Stimulated activated CD8-positive, alpha-beta memory T cell treated with anti-CD3 and anti-CD28 coated beads, Interleukin-4, amount 100 ng/mL, for 4 hours (primary cell): ENCODE measurements around the gene FGF18.

ENCODE experiments used
- DNase-seq, 2 donors: peaks; one replicate each; pipeline ENCODE4 v3.0.0-alpha.2; 2020; ENCODE audit warnings: low read depth in 2 of 2, low spot score in 1 of 2

FGF18 gene

DNA sequence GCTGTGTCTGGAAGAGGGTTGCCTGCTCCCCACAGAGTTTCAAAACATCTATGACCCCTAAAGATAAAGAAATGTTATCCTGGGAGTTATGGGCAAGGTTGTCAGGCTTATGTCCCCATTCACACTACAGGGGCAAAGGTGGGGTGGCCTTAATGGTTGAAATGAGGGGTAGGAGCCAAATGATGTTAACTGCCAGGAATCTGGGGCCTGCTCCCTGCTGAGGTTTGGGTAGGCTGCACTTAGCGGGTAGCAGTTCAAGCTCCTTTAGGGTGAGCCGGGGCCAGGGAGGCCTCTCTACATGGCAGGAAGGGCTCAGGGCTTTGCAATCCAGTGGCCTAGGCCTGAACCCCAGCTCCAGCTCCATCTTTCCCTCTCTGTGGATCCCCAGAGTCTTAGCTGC is 3.0 kb downstream of the FGF18 start:
- DNase-seq = no peak

DNA sequence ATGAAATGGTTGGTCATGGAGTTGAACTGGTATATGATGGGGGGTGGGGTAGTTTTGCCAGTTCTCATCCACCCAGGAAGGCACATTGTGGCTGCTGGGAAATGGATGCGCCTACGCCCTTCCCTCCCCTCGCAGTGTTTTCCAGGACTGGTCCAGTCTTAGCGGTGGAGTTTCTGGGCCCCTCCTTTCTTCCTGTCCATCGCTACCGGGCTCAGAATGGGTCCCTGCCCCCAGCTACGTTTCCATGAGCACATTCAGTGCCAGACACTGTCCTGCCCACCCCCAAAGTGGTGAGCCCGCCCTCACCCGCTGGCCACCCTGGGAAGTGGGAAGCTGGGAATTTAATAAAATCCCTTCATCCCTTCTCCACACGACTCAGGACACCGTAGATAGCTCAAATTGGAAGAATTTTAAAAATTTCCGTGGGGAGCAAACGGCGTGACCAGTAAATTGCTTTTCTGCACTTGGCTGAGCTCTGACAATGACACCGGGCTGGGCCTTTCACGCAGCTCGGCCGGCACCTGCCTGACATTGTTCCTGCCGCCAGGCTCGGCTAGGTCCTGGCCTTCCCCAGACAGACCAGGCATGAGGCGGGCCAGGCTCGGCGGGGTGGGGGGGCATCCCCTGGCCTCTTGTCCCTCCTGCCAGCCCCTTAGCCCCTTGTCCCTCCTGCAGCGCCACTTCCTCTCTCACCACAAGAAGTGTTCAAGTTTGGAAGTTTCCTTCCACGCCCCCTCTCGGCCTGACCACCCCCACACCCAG is 3.6 kb downstream of the FGF18 start:
- no peak for DNase-seq

DNA sequence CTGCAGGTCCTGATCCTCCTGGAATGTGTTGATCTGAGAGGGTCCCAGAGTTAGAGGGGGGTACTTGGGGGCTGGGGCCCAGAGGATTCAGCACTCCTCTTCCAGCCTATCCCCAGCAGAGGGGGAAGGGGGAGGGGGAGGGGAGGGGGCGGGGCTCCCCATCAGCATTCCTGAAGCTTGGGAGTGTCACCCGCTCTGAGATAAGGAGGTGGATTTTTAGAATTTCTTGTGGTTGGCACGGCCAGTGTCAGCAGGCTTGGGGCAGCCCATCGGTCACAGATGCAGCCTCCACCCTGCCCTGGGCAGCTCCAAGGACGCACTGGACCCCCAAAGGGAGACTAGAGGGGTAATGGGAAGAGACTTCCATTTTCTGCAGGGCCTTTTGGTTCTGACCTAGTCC is 5.3 kb downstream of the FGF18 start:
- no peak for DNase-seq

DNA sequence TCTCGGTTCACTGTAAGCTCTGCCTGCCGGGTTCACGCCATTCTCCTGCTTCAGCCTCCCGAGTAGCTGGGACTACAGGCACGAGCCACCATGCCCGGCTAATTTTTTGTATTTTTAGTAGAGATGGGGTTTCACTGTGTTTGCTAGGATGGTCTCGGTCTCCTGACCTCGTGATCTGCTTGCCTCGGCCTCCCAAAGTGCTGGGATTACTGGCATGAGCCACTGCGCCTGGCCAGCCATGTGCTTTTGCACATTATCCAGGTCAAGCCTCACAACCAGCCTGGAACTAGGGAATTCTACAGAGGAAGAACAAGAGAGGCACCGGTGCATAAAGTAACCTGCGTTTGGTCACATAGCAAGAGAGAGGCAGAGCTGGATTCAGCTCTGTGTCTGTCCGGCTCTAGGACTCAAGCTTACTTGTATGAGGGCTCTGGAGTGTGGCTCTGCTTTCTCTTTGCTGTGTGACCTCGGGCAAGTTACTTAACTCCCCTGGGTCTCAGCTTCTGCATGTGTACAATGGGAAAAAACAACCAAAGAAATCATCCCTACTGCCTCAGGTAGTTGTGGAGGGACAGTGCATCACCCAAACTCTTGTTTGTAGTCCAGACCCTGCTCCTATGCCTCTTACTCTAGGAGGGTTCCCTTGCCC is 6.3 kb downstream of the FGF18 start:
- DNase-seq = no peak

DNA sequence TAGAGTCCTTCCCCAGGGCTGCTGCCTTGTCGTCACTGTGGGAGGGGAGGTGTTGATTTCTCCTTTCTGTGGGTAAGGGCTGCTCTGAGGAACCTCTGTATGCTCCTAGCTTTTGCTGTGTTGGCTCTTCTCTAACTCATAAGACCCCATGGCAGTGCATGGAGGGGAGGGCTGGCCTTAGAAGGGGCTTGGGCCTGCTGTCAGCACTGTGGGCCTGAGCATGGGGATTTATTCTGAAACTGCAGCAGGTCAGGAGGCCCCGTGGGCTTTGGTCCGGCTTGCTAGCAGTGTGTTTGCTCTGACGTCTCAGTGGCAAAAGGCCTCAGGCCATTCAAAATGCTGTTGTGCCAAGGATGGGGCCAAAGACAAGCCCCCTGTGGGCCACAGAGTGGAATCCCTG is 6.8 kb downstream of the FGF18 start:
- no peak for DNase-seq

DNA sequence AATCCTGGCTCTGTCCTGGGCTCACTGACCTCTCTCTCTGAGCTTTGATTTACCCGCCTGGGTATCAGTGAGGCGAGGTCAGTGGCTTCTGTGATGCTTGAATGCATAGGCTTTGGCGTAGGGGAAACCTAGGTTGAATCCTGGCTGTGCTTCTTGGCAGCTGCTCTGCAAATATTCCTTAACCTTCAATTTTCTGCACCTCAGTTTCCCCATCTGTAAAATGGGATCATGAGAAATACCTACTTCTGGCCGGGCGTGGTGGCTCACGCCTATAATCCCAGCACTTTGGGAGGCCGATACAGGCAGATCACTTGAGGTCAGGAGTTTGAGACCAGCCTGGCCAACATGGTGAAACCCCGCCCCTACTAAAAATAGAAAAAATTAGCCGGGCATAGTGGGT is 7.2 kb downstream of the FGF18 start:
- DNase-seq = no peak

DNA sequence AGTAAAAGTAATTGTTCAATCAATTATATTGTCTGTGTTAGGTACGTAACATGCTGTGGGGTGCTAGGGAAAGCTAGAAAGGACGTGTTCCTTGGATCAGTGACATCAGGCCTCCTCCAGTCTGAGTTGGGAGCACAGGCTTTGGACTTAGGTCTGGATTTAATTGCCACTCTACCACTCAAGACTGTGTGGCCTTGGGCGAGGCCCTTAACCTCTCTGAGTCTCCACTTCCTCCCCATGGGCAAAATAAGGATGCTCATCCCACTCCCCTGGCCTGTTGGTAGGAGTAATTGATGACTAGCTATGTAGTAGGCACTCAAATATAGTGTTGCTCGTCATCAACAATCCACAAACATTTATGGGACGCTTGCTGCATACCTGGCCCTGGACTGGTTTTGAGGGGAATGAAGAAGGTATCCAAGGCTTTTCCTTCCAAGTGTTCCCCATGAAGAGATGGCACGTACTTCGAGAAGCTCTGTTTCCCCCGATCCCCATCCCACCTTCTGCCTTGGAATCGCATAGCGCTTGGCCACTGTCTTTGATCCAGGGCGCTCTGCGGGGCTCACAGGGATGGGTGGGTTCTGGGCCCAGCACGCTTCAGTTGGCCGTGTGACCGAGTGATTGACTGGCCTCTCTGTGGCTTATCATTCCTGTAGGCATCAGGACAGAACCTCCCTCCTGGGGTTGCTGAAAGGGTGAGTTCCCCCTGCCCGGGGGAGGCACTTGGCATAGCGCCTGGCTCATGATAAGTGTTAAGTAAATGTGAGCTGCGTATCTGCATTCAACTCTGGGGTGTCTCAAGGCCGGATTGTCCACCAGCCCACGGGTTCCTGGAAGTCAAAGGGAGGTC is 8.1 kb downstream of the FGF18 start:
- DNase-seq = no peak

DNA sequence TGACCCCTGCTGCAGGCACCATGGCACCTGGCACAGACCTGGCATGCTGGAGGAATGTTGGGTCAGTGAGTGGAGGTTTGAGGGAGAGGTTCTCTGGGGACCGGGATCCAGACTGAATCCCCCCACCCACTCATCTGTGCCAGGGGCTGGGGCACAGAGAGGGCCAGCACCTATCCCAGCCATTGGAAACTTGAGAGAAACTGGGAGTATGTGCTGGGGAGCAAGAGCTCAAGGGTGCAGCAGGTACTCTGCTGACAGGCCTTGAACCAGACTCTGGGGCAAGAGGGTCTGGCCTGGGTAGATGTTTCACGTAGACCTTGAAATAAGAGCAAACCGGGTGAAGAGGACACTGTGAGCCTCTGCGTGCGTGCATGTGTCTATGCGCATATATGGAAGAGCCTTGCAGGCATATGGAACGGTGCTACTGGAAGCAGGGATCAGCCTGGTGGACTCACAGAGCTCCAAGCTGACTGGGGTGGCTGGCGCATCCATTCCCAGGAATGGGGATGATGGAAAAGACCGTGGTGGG is 8.8 kb downstream of the FGF18 start:
- DNase-seq = no peak

DNA sequence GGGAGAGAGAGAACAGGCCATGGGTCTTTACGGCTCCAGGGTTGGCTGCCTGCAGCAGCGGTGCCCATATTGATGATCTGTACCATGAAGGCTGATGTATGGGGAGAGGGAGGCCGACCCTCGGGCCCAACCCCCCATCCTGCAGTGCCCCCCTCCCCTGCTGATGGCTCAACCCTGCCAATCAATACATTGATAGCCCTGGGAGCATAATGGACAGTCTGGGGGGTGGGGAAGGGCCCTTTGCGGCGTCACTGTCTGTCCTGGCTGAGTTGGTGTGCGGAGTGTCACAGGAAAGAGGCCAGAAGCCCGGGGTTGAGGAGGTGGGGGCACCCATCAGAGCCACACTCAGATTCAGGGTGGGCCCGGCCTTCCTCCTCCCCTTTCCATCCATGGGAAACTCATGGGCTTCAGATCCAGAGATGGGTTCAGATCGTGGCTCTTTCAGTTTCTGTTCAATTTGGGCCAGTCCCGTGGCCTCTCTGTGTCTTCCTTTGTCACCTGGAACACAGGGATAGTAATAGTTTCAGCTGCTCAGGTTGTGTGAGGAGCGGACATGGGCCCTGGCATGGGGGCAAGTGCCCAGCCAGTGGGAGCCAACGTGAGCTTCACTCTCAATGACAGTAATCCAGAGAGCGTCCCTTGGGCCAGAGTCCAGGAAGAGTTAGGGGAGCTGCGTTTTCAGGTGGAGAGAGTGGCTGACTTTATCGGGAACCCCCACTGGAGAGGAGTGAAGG is 9.5 kb downstream of the FGF18 start:
- DNase-seq = no peak

DNA sequence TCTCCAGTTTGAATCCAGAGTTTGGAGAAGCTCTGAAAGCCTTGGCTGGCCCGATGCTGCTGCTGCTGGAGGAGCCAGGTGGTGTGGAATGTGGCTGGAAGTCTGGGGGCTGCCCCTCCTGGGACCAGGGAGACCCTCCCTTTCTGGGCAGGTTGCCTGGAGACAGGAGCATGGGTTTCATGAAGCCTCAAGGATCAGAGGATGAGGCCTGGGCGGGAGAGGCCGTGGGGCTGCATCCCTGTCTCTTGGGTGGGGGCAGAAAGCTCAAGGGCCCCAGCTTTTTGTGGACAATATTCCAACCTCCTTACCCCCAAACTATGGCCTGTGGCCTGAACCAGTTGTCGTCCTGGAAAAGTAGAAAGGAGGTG is 10.1 kb downstream of the FGF18 start:
- DNase-seq = no peak

DNA sequence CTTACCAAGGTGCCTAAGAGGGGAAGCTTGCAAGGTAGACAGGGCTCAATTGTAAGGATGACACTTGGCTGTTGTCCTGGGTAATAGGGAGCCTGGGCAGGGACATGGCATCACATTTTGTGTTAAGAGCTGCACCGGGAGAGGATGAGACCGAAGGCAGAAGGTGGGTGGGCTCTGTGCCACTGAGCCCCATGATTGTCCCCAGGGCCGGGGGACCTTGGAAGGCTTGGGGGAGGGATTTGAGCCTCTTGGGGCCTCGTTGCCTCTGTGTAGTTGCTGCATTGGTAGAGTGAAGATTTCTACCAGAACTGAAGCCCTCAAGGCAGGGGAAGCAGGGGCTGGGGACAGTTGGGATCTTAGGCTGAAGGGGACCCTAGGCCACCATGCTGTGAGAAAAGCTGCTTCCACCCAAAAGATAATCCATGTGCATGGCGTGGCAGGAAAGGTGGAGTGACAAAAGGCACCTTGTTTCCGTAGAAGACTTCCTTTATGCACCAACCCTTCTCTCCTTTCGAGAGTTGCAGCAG is 11.9 kb downstream of the FGF18 start:
- no peak for DNase-seq

DNA sequence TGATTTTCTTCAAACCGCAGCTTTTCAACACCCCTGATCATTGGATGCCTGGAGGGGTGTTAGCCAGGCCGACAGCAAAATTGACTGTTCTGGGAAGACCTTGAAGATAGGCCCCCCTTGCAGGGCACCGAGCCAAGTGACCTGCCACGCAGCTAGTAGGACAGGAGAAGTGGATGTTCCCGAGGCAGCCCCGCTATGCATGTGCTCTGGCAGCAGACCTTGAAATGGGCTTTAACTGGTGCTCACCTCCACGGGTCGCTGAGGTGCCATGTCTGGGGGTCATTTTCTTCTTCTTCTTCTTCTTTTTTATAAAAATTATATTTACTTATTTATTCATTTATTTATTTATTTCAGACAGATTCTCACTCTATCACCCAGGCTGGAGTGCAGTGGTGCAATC is 12.6 kb downstream of the FGF18 start:
- no peak for DNase-seq

DNA sequence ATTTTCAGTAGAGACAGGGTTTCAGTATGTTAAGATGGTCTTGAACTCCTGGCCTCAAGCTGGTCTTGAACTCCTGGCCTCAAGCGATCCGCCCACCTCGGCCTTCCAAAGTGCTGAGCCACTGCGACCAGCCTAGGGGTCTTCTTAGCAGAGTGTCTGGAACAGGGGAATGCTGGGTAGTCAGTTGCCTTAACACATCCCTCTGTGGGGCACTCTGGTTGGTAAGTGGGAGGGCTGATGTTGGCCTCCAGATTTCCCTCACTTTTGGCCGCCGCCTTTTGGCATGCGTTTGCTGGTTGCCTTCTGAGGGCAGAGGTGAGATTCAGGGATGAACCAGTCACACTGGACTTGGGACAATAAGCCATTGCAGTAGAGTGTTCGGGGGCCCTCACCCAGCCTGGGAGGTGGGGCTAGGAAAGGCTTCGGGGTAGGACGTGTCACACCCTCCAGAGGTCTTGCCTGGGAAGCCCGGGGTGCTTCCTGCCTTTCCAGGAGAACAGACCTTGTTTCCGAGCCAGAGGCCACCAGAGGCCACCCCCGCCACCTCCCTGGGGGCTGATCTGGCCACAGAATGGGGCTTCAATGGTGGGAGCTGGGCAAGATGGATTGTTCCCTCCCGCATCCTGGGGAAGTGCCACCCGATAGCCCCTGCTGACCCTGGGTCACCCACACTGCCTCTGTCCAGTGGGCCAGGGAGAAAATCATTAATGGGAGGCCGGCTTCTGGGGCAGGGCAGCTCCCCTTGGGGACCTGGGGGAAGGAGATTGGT is 13.3 kb downstream of the FGF18 start:
- DNase-seq = no peak

DNA sequence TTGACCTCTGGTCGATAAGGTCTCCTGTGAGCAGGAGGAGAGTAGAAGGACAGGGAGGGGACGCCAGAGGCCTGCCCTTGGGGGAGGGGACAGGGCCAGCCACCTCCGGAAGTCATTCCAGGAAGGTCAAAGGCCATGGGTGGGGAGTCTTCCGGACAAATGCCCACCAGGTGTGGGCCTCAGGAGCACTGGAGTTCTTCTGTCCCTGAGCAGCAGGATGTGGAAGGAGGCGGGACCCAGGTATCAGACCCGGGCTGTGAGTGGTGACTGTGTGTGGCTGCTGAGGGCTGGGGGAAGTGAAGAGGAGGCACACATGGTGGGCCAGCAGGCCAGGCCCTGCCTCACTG is 13.9 kb downstream of the FGF18 start:
- no peak for DNase-seq

DNA sequence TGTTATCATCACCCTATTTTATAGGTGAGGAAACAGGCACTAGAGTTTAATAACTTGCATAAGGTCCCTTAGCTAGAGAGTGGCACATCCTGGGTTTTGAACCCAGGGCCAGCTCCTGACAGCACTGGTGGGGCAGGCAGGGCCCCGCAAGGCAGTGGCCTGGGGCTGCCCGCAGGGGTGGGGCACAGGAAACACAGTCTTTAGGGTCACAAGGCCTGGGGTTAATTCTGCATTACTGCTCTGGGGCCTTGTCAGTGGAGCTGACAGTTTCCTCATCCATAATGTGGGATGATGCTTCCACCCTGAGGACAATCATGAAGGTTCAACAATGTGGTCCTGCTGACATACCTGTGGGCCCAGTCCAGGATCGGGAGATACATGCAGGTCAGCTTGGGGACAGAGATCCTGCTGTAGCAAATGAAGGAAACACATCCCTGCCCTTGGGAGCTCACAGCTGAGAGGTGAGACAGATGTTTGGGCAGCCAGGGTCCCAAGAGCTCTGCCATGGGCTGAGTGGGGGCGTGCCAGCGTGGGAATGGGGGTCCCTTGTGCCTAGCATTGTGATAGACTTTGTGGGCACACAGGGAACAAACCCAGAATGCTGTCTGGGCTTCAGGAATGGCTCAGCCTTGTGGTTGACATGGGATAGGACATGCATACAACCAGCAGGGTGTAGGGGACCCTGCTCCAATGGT is 14.7 kb downstream of the FGF18 start:
- no peak for DNase-seq

DNA sequence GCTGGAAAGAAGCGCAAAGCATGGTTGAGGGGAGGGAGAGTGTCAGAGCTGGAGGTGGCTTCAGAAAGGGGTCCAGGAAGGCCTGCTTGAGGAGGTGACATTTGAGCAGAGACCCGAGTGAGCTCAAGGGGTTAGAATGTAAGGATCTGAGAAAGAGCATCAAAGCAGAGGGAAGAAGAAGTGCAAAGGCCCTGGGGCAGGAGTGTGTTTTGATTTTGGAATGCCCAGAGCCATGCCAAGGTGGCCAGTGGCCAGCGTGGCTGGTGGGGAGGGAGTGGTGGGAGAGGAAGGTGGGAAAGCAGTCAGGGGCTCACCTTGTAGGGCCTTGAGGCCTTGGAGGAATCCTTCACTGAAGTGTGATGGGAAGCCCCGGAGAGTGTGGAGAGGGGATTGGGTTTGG is 15.4 kb downstream of the FGF18 start:
- no peak for DNase-seq

DNA sequence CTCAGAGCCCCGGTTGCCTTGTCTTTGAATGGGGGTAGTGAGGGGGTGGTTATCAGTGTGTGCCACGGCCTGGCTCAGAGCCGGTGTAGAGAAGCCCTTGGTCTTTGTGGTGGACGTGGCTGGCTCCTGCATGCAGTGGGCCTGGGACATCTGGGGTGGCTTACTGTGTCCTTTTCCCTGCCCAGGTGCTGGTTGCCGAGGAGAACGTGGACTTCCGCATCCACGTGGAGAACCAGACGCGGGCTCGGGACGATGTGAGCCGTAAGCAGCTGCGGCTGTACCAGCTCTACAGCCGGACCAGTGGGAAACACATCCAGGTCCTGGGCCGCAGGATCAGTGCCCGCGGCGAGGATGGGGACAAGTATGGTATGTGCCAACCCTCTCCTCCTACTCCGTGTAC is 16.5 kb downstream of the FGF18 start:
- DNase-seq = no peak

DNA sequence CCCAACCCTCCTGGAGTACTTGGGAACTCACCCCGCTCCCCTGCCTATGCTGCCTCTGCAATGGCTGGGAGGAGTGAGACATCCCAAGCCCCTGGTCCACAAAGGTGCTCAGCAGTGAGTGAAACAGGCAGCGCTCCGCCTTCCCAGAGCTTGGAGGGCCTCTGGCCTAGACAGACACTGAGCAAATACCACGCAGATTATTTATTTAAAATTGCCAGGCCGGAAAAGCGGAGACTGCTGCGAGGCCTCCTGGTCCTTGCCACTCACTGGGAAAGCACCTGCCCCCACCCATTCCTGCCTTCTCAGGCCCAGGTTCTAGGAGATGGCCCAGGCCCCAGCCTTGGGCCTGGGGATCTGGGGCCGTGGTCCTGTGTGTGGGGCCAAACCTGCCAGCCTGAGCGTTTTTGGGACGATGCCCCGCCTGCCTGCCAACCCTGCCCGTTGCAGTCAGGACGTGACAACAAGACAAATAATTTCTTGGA is 17.4 kb downstream of the FGF18 start:
- DNase-seq = no peak

DNA sequence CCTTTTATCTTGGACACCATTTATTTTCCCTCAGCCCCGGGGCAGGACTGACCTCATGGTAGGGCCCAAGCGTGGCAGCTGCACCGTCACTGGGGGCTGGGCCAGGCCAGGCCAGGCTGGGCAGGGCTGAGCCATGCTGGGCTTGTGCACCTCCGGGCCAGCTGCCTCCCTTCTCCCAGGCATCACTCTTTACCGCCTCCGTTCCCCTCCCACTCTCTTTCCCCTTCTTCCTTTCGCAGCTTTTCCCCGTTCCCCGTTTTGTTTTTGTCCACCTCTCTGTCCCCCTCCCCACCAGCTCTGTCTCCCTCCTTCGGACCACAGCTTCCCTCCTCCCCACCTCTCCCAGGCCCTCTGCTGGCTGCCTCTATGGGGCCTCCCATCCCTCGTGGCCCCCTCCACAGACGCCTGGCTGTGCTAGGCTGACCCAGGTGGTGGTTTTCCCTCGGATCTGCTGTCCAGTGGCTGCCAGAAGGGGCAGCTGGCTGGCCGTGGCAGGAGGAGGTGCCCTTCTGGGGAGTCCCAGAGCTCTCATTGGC is 17.9 kb downstream of the FGF18 start:
- DNase-seq = no peak
